Measurements from ENCODE around the gene TRIM65.

Gene TRIM65

GRCh38 chr17:75894049-75894733 is 2.6 kb downstream of the TRIM65 start:
- H3K9me2 ChIP-seq (replicated peaks; ENCODE audit: insufficient read depth, low read length), result no peaks in the 10 kb centered on the region
- H3K9me3 ChIP-seq (ENCODE audit: insufficient read depth, low read length), result no peaks in the 10 kb centered on the region
- H3F3A ChIP-seq (ENCODE audit: insufficient read depth), result peaks cover 10% of the 10 kb centered on the region
- no peaks in the 10 kb centered on the region for H4K20me1 ChIP-seq (ENCODE audit: low read depth, low read length)
- no peak overlapping the region for H3K4me2 ChIP-seq (ENCODE audit: low read depth, low read length, poor library complexity, severe bottlenecking)
- no peak overlapping the region for H3K27ac ChIP-seq (ENCODE audit: low read depth, low read length)
- H3K79me2 ChIP-seq (ENCODE audit: insufficient read depth, low read length), result peaks cover 15% of the 10 kb centered on the region
- no peaks in the 10 kb centered on the region for H3K27me3 ChIP-seq (ENCODE audit: low read length)
- no peak overlapping the region for H3K4me3 ChIP-seq (ENCODE audit: insufficient read depth, low read length, poor library complexity, severe bottlenecking)
- no peaks in the 10 kb centered on the region for H3K36me3 ChIP-seq (ENCODE audit: low read length)
- TF ChIP-seq, protein P1, sequence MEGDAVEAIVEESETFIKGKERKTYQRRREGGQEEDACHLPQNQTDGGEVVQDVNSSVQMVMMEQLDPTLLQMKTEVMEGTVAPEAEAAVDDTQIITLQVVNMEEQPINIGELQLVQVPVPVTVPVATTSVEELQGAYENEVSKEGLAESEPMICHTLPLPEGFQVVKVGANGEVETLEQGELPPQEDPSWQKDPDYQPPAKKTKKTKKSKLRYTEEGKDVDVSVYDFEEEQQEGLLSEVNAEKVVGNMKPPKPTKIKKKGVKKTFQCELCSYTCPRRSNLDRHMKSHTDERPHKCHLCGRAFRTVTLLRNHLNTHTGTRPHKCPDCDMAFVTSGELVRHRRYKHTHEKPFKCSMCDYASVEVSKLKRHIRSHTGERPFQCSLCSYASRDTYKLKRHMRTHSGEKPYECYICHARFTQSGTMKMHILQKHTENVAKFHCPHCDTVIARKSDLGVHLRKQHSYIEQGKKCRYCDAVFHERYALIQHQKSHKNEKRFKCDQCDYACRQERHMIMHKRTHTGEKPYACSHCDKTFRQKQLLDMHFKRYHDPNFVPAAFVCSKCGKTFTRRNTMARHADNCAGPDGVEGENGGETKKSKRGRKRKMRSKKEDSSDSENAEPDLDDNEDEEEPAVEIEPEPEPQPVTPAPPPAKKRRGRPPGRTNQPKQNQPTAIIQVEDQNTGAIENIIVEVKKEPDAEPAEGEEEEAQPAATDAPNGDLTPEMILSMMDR (IDR thresholded peaks at IDR 0.05; ENCODE audit: insufficient read depth, low read length, poor library complexity, severe bottlenecking), result no peak
- TF ChIP-seq EZH2phosphoT487 (conservative IDR thresholded peaks at IDR 0.05; ENCODE audit: low read length), result no peak
- H3K9ac ChIP-seq (ENCODE audit: low read length), result no peak overlapping the region
- H2AFZ ChIP-seq (ENCODE audit: low read depth, low read length, severe bottlenecking), result no peak overlapping the region

DNA sequence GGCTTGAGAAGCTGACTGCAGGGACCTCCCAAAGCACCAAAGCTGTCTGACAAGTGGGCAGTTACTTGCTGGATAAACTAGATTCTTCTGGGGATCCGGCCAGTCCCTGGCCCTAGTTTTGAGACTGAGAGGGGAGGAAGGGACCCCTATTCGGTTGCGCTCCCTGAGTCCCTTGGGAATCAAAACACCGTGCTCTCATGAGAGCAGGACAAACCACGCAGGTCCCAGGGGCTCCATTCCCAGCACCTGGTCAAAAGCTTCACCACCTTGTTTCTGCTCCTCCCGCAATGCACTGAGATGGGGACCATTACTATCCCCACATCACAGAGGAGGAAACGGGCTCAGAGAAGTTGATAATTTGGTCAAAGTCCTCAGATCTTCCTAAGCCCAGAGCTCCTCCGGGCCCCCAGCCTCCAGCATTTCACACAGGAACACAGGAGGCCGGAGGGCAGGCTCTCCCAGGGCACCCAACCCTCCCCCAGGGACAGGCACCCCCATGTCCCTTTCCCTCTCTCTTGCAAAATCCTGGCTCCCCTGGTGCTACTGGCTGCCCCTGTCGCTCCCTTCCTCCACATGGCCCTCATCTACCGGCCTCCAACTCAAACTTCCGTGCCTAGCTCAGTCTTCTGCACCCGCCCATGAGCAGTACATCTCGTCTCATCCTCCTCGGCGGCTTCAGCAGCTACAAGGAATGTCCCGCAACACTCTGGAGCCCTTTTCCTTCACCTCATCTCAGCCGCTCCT is 3.3 kb downstream of the TRIM65 start:
- Histone ChIP-seq H2AFZ (ENCODE audit: low read depth, low read length, severe bottlenecking) (no peak overlapping the region), H3K4me2 (ENCODE audit: low read depth, low read length, poor library complexity, severe bottlenecking) (no peak overlapping the region), H3F3A (ENCODE audit: insufficient read depth) (peaks cover 10% of the 10 kb centered on the region), H3K79me2 (ENCODE audit: insufficient read depth, low read length) (peaks cover 15% of the 10 kb centered on the region), H3K9me2 (replicated peaks; ENCODE audit: insufficient read depth, low read length) (no peaks in the 10 kb centered on the region), H3K27ac (ENCODE audit: low read depth, low read length) (no peak overlapping the region), H3K27me3 (ENCODE audit: low read length) (no peaks in the 10 kb centered on the region), H4K20me1 (ENCODE audit: low read depth, low read length) (no peaks in the 10 kb centered on the region), H3K9ac (ENCODE audit: low read length) (no peak overlapping the region), H3K4me3 (ENCODE audit: insufficient read depth, low read length, poor library complexity, severe bottlenecking) (no peak overlapping the region), H3K9me3 (ENCODE audit: insufficient read depth, low read length) (no peaks in the 10 kb centered on the region), H3K36me3 (ENCODE audit: low read length) (no peaks in the 10 kb centered on the region)
- no peak for TF ChIP-seq EZH2phosphoT487 (conservative IDR thresholded peaks at IDR 0.05; ENCODE audit: low read length)
- TF ChIP-seq, protein P1 (IDR thresholded peaks at IDR 0.05; ENCODE audit: insufficient read depth, low read length, poor library complexity, severe bottlenecking), result no peak

DNA sequence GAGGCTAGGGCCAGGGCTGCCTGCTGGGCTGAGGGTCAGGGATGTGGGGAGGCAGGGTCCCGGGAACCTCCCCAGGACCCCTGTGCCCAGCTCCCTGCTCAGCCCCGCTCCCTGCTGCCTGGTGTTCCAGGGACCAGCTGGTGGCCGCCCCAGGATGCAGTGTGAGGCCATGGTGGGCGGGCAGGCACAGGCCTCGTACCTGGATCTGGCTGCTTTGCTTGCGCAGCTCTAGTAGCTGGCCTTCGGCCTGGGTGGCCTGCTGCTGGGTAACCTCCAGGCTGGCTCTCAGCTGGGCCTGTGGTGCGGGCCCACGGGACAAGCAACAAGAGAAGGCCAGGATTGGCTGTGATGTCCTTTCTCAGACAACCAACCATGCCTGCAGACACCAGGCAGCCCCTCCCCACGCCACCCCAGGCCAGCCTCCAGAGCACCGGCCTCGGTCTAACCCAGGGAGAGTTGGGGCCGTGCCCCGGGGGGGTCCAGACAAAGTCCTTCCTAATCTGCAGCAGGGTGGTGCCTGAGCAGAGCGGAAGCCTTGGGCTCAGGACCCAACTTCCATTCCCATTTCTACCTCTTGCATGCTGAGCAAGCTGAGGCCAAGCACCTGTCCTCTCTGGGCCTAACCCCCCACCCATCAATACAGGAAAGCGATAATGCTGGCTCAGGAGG is 4.1 kb downstream of the TRIM65 start:
- H3K9ac ChIP-seq (ENCODE audit: low read length), result no peak overlapping the region
- H2AFZ ChIP-seq (ENCODE audit: low read depth, low read length, severe bottlenecking), result no peak overlapping the region
- TF ChIP-seq, protein P1 (IDR thresholded peaks at IDR 0.05; ENCODE audit: insufficient read depth, low read length, poor library complexity, severe bottlenecking), result no peak
- no peak for TF ChIP-seq EZH2phosphoT487 (conservative IDR thresholded peaks at IDR 0.05; ENCODE audit: low read length)
- H3K36me3 ChIP-seq (ENCODE audit: low read length), result no peaks in the 10 kb centered on the region
- no peaks in the 10 kb centered on the region for H4K20me1 ChIP-seq (ENCODE audit: low read depth, low read length)
- H3F3A ChIP-seq (ENCODE audit: insufficient read depth), result peaks cover 6% of the 10 kb centered on the region
- H3K4me2 ChIP-seq (ENCODE audit: low read depth, low read length, poor library complexity, severe bottlenecking), result no peak overlapping the region
- no peak overlapping the region for H3K4me3 ChIP-seq (ENCODE audit: insufficient read depth, low read length, poor library complexity, severe bottlenecking)
- no peaks in the 10 kb centered on the region for H3K27me3 ChIP-seq (ENCODE audit: low read length)
- H3K27ac ChIP-seq (ENCODE audit: low read depth, low read length), result no peak overlapping the region
- peaks cover 15% of the 10 kb centered on the region for H3K79me2 ChIP-seq (ENCODE audit: insufficient read depth, low read length)
- H3K9me3 ChIP-seq (ENCODE audit: insufficient read depth, low read length), result no peaks in the 10 kb centered on the region
- H3K9me2 ChIP-seq (replicated peaks; ENCODE audit: insufficient read depth, low read length), result no peaks in the 10 kb centered on the region
